ENCODE data around the gene RASGRF2.

DNA sequence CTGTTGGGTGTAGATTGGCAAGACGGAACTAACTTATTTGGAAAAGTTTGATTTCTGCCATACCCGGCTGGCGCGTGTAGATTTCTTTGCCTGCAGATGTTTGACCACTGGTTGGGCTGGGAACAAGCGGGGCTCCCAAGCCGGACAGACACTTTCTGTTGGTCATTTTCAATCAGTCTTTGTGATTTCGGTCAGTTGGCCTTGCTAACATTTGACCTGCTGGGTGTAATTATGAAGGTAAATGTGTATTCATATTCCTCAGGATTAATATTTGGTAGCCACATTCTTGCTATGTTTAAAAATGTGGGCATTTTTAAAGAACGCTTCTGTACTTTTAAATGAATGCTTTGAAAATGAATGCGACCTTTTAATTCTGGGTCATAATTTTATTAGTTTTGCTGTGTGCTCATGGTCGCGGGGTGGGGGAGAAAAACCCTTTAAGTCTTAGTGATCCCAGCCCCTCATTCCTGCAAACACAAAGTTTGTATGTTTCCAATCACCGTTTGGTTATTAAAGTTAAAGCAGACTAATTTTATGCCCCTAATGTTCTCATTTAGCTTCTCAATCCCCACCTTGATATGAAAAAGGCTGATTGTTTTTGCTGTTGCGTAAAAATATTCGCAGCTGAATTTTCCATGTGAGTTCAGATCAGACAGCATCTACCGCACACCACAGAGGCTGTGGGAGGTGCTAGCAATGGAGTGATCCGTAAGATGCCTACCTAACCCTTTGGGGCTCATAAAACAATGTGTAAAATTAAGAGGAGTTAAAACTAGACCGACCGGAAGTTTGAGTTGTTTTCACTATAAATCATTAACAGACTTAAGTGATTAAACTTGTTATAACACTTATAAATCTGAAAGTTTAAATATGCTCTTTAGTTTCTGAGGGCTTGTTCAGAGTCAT, 1.5 kb downstream of the RASGRF2 start:
- TF ChIP-seq, protein P1, sequence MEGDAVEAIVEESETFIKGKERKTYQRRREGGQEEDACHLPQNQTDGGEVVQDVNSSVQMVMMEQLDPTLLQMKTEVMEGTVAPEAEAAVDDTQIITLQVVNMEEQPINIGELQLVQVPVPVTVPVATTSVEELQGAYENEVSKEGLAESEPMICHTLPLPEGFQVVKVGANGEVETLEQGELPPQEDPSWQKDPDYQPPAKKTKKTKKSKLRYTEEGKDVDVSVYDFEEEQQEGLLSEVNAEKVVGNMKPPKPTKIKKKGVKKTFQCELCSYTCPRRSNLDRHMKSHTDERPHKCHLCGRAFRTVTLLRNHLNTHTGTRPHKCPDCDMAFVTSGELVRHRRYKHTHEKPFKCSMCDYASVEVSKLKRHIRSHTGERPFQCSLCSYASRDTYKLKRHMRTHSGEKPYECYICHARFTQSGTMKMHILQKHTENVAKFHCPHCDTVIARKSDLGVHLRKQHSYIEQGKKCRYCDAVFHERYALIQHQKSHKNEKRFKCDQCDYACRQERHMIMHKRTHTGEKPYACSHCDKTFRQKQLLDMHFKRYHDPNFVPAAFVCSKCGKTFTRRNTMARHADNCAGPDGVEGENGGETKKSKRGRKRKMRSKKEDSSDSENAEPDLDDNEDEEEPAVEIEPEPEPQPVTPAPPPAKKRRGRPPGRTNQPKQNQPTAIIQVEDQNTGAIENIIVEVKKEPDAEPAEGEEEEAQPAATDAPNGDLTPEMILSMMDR (conservative IDR thresholded peaks at IDR 0.05; ENCODE audit: low read depth, low read length) = no peak
- no peak for TF ChIP-seq EZH2 (IDR thresholded peaks at IDR 0.05; ENCODE audit: borderline replicate concordance, low read depth, low read length, poor library complexity, severe bottlenecking)

All from A673 (cell line).